GM18502 (cell line): ENCODE results near the gene IRF3.

ENCODE experiments used
- ATAC-seq: cut with Tn5 transposase; IDR thresholded peaks from one replicate; pipeline ENCODE4 v1.9.1; 2021; ENCODE audit warnings: mild to moderate bottlenecking; ENCODE audit not compliant: unreplicated experiment, poor library complexity

Gene IRF3

DNA sequence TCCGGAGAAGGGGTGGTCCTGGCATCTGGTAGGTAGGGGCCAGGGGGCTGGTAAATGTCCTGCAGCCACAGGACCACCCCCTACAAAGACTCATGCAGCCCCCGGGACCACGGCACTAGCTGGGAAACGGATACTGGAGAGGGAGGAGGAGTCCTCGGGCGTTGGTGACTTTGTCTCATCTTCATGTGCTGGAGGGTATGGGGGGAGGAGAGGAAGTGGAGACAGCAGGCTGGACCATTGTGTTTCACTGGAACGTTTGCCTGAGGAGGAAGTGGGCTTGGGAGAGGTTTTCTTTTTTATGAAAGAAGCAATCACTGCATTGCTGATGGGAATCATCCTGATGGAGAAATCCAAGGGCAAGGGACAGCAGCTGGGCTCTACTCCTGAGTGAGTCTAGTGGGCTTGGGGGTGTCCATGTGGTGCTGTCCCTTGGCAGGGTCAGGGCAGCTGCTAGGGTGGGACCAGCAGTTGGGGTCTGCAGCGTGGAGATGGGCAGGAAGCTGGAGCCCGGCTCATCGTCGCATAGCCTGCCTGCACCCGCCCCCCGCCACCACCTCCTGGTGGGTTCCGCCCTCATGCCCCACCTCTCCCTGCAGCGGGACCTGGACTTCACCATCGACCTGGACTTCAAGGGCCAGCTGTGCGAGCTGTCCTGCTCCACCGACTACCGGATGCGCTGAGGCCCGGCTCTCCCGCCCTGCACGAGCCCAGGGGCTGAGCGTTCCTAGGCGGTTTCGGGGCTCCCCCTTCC, 22.1 kb upstream of the IRF3 start:
- ATAC-seq, result no peak

DNA sequence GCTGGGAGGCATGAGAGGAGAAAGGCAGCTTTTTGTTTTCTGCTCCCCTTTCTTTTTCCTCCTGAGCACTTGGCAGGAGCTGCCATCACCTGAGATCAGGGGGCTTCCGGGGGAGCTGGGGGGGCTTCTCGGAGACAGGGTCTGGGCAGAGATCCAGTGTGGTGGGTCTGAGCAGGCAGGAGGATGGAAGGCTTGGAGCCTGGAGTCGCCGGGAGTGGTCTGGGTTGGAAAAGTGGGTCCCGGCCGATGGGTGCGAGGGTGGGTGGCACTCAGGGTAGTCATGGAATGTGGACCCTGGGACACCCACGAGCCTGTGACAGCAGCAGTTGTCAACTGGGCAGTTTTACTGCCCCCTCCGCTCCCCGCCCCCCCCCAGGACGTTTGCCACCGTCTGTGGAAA, 21.5 kb upstream of the IRF3 start:
- no peak for ATAC-seq

DNA sequence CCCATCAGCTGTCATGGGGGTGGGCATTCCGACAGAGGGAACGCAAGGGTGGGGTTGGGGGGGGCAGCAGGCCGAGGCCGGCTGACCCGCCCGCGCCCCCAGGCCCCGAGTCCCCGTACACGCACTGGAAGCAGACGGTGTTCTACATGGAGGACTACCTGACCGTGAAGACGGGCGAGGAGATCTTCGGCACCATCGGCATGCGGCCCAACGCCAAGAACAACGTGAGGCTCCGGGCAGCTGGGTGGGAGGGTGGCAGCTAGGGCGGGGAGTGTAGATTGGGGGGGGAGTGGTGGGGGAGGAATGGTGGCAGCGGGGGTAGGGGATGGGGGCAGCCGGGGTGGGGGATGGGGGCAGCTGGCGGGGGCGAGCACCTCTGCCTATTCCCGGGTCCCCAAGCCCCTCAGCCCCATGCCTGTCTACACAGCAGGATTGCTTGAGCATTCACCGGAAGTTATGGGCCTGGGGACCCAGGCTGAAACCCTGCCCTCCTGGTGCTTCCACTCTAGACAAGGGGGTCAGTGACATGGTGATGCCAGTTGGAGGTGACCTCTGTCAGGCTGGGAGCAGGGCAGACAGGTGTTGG, 20.9 kb upstream of the IRF3 start:
- ATAC-seq, result no peak

DNA sequence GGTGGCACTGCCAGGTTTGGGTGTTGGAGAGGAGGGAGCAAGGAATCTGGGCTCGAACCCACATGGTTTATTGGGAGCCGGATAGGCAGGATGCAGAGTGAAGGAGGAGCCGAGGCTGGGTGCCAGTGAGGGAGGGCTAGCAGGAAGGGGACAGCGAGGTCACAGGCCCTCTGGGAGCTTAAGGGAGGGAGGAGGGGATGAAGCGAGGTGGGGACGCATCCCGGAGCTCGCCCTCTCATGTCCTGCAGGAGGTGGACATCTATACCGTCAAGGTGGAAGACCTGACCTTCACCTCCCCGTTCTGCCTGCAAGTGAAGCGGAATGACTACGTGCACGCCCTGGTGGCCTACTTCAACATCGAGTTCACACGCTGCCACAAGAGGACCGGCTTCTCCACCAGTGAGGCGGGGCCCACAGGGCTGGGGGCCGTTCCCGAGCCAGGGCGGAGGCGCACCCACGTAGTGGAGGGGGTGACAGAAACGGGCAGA, 20.2 kb upstream of the IRF3 start:
- ATAC-seq, result no peak

DNA sequence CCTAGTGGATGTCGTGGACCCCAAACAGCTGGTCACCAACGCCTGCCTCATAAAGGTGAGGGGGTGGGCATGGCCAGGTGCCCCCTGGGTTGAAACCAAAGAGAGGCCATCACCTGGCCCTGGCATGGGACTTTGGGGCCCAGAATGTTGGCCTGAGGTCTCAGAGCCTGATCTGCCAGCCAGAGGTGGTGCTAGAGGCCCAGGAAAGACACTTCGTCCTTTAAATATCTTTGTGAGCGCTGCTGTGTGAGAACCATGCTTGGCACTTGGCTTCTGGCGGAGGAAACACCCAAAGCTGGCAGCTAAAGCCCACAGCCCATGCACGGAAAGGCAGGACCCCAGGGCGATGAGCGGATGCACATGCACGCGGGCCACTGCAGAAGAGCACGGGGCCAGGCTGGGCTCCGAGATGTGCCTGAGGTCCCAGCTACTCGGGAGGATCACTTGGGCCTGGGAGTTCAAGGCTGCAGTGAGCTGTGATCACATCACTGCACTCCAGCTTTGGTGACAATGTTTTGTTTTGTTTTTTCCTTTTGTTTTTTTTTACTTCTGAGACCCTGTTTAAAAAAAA, 19.4 kb upstream of the IRF3 start:
- no peak for ATAC-seq

DNA sequence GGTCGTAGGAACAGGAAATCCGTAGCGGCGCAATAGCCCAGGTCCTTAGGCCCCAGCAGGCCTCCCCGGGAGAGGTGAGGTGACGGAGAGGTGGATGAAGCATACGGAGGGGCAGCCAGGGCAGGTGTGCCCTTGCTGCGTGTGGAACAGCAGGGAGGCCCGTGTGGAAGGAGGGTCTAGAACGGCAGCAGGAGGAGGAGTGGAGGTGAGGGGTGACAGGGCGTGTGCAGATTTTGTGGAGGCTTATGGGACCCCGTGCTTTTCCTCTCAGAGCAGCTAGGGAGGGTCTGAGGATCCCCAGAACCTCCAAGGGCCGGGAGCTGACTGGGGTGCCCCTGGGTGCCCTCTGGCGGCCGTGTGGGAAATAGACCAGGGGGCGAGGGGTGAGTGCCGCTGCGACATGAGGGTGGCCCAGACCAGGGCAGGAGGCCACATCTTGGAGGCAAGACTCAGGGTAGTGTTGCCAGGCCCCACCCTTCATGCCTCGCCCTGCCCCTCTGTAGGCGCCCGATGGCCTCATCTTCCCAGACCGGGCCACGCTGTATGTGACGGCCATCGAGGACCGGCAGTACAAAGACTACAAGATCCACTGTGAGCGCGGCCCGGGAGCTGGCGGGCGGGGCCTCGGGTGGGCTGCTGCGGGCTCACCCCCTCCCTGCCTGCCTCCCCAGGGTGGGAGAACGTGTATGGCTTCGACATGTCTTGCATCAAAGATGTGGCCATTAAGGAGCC, 18.8 kb upstream of the IRF3 start:
- ATAC-seq, result no peak

DNA sequence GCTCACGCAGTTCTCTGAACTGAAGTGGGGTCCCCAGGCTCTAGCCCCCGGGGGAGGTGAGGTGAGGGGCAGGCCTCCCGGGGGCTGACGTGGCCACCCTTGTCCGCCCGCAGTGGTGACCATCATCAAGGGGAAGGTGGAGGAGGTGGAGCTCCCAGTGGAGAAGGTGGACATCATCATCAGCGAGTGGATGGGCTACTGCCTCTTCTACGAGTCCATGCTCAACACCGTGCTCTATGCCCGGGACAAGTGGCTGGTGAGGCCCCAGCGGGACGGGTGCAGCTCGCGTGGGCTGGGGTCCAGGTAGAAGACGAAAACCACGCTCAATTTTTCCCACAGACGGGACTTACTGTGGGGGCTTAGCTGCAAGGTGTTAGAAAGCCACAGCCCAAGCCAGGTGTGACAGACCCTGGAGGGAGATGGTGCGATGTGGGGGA, 18.2 kb upstream of the IRF3 start:
- ATAC-seq, result no peak

DNA sequence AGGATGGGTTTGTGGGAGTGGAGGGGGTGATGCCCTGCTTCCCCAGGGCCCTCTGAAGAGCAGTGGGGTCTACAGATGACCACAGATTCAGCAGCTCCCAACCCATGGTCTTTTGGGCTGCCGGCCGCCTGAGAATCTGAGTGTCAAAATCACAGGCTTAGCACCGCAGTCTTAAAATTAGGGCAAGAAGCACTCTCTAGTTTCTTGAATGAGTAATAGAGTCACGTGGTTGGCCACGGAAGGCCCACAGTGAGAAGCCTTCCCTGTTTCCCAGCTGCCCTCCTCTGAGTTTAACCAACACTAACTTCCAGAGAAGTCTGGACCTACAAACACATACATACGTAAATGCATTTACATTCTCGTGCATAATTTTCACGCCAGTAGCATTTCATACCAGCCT, 16.6 kb upstream of the IRF3 start:
- ATAC-seq, result no peak

DNA sequence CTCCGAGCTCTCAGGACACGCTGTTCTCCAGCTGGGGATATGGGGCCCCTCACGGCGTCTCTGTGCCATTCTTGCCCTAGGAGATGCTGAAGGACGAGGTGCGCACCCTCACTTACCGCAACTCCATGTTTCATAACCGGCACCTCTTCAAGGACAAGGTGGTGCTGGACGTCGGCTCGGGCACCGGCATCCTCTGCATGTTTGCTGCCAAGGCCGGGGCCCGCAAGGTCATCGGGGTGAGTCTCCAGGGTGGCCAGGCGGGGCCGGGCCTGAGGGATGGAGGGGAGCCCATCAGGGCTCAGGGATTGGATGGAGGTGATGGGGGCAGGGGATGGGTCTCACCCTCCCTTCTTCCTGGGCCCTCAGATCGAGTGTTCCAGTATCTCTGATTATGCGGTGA, 16.2 kb upstream of the IRF3 start:
- no peak for ATAC-seq

DNA sequence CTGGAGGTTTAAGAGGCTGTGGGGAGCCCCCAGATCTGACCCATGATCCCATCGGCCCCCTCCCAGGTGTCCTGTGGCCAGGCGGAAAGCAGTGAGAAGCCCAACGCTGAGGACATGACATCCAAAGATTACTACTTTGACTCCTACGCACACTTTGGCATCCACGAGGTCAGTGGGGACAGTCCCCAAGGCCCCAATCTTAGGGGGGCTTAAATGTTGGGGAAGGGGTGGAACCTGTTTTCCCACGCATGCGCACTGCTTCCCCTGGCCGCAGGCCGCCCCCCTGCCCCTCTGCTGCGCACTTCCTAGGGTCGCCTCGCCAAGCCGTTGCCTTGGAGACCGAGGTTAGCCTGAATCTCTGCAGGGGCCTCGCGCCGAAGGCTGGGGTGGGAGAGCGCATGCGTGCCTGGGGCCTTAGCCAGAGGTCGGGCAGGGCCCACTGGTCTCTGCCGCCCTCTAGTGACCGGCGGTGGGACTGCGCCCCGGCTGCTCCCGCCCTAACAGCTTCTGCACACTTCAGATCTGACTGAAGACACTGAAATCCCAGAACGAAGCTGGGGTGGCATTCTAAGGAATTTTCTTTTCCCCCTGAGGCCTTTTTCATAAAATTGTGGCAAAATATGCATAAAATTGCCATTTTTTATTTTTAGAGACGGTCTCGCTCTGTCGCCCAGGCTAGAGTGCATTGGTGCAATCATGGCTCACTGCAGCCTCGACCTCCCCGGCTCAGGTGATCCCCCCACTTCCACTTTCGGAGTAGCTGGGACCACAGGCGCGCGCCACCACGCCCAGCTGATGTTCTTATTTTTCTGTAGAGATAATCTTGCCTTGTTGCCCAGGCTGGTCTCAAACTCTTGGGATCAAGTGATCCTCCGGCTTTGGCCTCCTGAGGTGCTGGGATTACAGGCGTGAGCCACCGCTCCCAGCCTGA, 15.0 kb upstream of the IRF3 start:
- ATAC-seq, result no peak

DNA sequence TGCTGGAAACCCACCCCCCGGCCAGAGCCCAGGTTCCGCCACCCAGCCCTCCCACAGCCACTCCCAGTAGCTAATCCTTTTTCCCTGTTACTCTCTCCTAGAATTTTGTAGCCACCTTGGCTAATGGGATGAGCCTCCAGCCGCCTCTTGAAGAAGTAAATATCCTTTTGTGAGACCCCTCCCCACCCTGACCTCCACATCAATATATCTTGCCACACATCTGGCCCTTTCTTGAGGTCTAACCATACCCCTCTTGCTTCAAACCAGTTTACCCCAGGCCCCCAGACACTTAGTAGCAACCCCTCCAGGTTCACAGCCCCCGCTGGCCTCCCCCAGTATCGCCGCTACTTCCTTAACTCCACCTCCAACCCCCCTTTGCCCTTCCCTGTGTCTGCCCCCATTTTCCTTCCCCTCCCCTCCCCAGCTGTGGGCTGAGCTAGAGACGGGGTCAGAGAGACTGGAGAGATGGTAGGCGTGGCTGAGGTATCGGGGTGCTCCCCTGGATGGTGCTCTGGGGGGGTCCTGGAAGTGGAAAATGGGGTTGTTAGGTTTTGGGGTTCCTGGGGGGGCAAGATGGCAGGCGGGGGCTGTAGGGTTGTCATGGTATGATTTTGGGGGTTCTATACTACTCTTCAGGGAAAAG, 14.2 kb upstream of the IRF3 start:
- ATAC-seq, result no peak

DNA sequence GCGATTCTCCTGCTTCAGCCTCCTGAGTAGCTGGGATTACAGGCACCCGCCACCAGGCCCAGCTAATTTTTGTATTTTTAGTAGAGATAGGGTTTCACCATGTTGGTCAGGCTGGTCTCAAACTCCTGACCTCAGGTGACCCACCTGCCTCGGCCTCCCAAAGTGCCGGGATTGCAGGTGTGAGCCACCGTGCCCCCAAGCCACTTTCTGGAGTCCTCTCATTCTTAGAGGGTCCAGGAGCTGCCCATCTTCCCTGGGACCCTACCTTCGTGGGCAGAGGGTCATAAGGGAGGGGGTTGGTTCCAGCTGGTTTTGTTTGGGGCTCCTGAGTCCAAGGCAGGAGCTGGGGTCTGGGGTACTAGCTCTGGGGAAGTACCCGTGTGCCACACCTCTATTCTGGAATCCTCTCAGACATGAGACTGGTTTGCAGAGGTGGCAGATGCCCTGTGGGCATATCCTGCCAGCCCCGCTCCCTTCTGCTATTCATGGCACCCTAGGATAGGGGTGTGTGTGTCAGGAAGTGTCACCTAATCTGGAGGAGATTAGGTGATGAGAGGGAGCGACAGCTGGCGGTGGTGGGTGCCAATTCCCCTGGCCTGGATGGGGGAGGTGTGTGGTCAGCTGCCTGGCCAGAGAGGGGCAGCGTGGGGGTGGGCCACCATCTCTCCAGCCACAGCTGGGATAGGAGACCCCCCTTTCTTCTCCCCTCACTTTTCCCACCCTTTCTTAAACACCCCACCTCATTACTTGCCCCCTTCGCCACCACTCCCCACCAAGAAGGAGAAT, 13.5 kb upstream of the IRF3 start:
- no peak for ATAC-seq

DNA sequence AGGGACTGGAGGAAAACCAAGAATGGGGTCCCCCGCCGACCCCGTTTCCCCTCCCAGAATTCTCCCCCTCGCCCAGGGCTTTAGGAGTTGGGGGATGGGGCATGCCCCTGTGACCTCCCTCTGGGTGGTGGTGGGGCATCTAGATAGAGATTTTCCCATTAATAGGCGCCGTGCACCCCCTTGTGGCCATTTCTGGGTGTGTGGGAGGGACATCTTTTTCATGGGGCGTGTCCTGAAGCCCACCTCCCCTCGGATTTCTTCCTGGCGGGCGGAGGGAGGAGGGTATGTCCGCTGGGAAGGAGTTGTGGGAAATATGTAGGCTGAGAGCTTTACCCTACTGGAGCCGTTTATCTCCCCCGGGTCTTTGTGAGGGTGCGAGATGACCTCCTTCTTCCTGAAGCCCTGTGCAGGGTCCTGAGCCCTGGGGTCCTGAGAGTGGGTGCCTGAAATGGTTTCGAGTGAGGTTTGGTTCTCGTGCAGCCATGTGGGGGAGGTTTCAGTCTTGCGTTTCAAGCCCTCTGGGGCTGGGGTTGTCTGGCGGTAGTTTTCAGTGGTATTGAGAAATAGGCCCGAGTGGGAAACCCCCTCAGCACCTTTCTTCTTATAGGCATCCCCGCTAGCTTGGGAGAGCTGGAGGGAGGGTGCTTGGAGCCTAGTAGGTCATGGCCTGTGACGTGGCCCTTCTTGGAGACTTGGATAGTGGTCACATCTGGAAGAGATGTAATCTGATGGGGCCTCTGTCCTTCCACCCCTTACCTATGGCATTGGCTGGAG, 12.4 kb upstream of the IRF3 start:
- ATAC-seq, result no peak

DNA sequence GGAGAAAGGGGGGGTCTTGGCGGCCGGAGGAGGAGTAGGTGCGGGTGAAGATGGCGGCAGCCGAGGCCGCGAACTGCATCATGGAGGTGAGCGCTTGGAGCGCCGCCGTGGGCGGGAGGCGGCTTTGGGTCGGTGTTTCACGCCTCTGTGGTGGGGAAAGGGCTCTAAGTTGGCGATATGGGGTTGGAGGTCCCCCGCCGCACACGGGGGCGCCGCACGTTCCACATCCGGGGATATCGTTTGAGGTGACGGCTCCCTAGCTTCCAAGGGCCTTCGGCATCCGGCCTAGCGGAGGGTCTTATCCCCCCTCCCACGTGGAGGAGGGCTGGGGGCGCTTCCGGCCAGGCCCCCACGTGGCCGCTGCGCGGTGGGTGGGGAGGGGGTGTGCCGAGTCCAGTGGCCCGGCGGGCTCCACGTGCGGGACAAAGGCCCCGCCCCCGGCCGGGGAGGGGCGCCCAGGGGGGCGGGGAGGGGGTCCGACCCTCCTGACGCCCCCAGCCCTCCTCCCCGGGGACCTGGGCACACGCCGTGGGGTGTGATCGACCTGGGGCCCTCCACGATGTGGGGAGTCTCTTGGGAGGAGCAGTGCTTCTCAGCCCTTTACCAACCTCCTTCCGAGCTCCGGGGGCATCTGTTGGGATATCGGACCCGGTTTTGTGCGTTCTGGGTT, 11.7 kb upstream of the IRF3 start, which contains the start of gene PRMT1:
Gene PRMT1 (plus strand): TSS at position 41 of the 670 bp plus-strand sequence. CDS start 10 bp downstream, at position 51.
- no peak for ATAC-seq

DNA sequence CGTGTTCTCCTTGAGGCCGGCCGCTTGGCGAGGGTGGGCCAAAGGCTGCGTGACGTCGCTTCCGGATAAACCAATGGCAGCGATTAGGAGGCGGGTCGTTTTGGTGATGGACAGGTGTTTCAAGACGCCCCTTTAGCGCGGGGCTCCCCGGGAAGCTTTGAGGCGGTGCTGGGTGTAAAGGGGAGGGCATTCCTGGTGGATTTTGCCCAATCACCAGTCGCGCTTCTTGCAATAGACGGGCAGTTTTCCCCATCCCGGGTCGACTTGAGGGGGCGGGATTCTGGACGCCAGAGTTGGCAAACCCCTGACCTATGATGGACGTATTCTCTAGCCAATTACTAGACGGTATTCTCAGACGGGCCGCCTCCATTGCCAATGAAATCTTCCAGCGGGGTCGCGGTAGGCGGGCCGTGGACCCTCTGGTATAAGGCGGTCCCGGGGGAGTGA, 11.2 kb upstream of the IRF3 start:
- ATAC-seq, result peak; percentile 66

DNA sequence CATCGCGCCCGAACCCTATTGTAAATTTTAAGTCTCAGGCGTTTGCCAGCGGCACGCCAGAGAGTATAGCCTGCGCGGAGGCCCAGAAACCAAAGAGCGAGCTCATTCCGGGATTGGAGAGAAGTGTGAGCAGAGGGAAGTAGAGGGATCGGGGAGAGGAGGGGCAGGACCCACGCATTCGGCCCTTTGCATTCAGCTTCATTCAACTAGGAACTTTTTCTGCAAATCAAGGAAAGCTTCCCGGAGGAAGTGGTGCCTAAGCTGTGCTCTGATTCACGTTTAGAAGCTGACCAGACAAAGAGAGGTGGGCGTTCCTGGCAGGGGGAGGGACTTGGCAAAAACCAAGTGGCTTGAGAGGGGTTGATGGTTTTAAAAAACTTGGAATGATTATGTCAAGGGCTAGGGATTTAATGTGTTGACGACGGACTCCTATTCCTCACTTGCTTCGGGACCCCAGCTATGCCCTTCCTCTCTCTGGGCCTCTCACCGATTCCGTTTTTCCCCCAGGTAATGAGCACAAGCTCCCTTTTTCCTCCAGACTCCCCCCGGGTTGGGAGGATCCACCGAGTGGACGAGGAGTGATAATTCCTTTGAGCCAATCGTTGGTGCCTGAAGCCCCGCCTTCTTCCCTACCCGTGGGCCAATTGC, 10.6 kb upstream of the IRF3 start:
- peak; percentile 32 for ATAC-seq
